ENCODE data around the gene GREB1. TPM values are rescaled to one million over a fixed set of nuclear protein-coding genes. Genes with fewer than 3 reads are reported as not detected.

Gene GREB1
- total RNA-seq, 1 experiment from 2014 or later, result 16.5 TPM

DNA sequence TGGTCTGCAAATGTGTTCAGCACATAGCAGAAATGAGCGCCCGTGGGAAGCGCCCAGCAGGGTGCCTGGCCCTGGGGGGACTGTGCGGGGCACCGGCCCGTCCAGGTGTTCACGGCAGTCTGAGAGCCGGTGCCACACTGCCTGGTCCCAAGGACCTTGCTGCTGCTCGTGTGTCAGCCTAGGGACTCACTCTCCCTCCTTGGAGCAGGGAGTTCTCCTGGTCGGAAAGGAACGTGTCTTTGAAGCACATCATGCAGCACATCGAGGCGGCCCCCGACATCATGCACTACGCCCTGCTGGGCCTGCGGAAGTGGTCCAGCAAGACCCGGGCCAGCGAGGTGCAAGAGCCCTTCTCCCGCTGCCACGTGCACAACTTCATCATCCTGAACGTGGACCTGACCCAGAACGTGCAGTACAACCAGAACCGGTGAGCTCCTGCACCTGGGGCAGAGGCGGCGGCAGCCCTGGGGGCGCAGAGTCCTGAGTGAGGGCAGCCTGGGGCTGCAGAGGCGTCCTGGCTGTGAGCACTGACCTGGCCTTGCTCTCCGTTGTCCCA lies 100.2 kb downstream of the GREB1 start:
- H3K4me1 ChIP-seq (ENCODE audit: insufficient read depth, low read length), result no peaks in the 10 kb centered on the region
- no peak overlapping the region for H2BK12ac ChIP-seq (ENCODE audit: insufficient read length, low read depth, low read length)
- no peak overlapping the region for H4K91ac ChIP-seq (ENCODE audit: insufficient read length, low read depth, low read length)
- H3K18ac ChIP-seq (ENCODE audit: insufficient read length, low read depth, low read length), result no peak overlapping the region
- no peaks in the 10 kb centered on the region for H3K27me3 ChIP-seq (ENCODE audit: insufficient read depth, low read length)
- H2AK5ac ChIP-seq (ENCODE audit: insufficient read length, low read length), result no peak overlapping the region
- H3K4me1 Mint-ChIP-seq, result peaks cover 0 to 3% of the 10 kb centered on the region in 2 experiments; a peak in 1 of 4 replicates
- no peak overlapping the region for H3K27ac ChIP-seq (ENCODE audit: insufficient read length, low read depth, low read length)
- no peak overlapping the region for H3T11ph ChIP-seq (ENCODE audit: low read length)
- no peaks in the 10 kb centered on the region for H3K79me2 ChIP-seq (ENCODE audit: insufficient read depth, low read length)
- H2AFZ ChIP-seq (ENCODE audit: low read length), result no peak overlapping the region
- H3K36me3 Mint-ChIP-seq (ENCODE audit: insufficient read depth in 1 of 3, low read depth in 3 of 3), result peaks cover 19 to 31% (median 25%) of the 10 kb centered on the region in 3 experiments
- no peak overlapping the region for H3K4me2 ChIP-seq (ENCODE audit: insufficient read depth, insufficient read length, low read length)
- H3K27me3 Mint-ChIP-seq (ENCODE audit: low read depth), result no peaks in the 10 kb centered on the region; the same call in 1 of the 2 replicates
- no peaks in the 10 kb centered on the region for H3K9me3 ChIP-seq (ENCODE audit: control insufficient read depth, low read depth, low read length)
- H2BK20ac ChIP-seq (ENCODE audit: low read depth, low read length, poor library complexity, severe bottlenecking), result no peak overlapping the region
- no peak overlapping the region for H3K14ac ChIP-seq (ENCODE audit: insufficient read depth, low read length)
- no peaks in the 10 kb centered on the region for H4K20me1 ChIP-seq (ENCODE audit: control insufficient read depth, insufficient read depth, insufficient read length)
- no peak overlapping the region for H2BK5ac ChIP-seq (ENCODE audit: insufficient read length, low read length)
- no CpG with 5 or more reads among the region's 28 CpGs for WGBS (ENCODE audit: extremely low coverage, insufficient read length, low lambda C conversion rate)
- no peak overlapping the region for H3K23ac ChIP-seq (ENCODE audit: insufficient read length, low read depth, low read length)
- TF ChIP-seq, protein P1, sequence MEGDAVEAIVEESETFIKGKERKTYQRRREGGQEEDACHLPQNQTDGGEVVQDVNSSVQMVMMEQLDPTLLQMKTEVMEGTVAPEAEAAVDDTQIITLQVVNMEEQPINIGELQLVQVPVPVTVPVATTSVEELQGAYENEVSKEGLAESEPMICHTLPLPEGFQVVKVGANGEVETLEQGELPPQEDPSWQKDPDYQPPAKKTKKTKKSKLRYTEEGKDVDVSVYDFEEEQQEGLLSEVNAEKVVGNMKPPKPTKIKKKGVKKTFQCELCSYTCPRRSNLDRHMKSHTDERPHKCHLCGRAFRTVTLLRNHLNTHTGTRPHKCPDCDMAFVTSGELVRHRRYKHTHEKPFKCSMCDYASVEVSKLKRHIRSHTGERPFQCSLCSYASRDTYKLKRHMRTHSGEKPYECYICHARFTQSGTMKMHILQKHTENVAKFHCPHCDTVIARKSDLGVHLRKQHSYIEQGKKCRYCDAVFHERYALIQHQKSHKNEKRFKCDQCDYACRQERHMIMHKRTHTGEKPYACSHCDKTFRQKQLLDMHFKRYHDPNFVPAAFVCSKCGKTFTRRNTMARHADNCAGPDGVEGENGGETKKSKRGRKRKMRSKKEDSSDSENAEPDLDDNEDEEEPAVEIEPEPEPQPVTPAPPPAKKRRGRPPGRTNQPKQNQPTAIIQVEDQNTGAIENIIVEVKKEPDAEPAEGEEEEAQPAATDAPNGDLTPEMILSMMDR (conservative IDR thresholded peaks at IDR 0.05), result no peak
- no peak overlapping the region for H4K8ac ChIP-seq (replicated peaks; ENCODE audit: insufficient read length, low read depth, low read length)
- no peaks in the 10 kb centered on the region for H3K79me1 ChIP-seq (ENCODE audit: insufficient read depth, low read depth, low read length, poor library complexity, severe bottlenecking)
- H2BK120ac ChIP-seq (ENCODE audit: low read depth, low read length, poor library complexity, severe bottlenecking), result no peak overlapping the region
- H3K4ac ChIP-seq (ENCODE audit: low read depth, low read length), result no peak overlapping the region
- H3K4me3 Mint-ChIP-seq, result no peak overlapping the region
- H3K56ac ChIP-seq (ENCODE audit: insufficient read length, low read depth, low read length), result no peak overlapping the region
- no peak for DNase-seq
- no peaks in the 10 kb centered on the region for H3K23me2 ChIP-seq (ENCODE audit: insufficient read length, low read depth, low read length, poor library complexity, severe bottlenecking)
- no peak overlapping the region for H3K27ac Mint-ChIP-seq
- H3K9me3 Mint-ChIP-seq, result no peaks in the 10 kb centered on the region
- H2BK15ac ChIP-seq (ENCODE audit: low read depth, low read length), result no peak overlapping the region
- no peak overlapping the region for H3K9ac ChIP-seq (ENCODE audit: extremely low read depth, insufficient read length, low read length)
- H4K5ac ChIP-seq (ENCODE audit: insufficient read length, low read depth, low read length), result no peak overlapping the region
